ENCODE results near the gene LAG3.
A peak's percentile ranks its signal among the peaks of the same experiment; 100 is the strongest.

The LAG3 gene

GRCh38 chr12:6823182-6824084, 51.1 kb downstream of the LAG3 start:
- no peak overlapping the region for H3K4me3 ChIP-seq (ENCODE audit: low read depth, low read length)
- H3K27me3 ChIP-seq (ENCODE audit: insufficient read depth, low read depth, severe bottlenecking), result no peaks in the 10 kb centered on the region
- no peak for TF ChIP-seq CTCF (IDR thresholded peaks at IDR 0.05; ENCODE audit: low read depth, low read length)
- no peak overlapping the region for H3K27ac ChIP-seq
- DNase-seq, result peak; percentile 36
- H3K36me3 ChIP-seq, result peaks cover 22% of the 10 kb centered on the region
- H3K9me3 ChIP-seq (ENCODE audit: severe bottlenecking), result no peaks in the 10 kb centered on the region

- Histone ChIP-seq H3K9me3 (ENCODE audit: severe bottlenecking) (no peaks in the 10 kb centered on the region), H3K4me3 (ENCODE audit: low read depth, low read length) (no peak overlapping the region), H3K36me3 (peaks cover 28% of the 10 kb centered on the region), H3K27ac (no peak overlapping the region), H3K27me3 (ENCODE audit: insufficient read depth, low read depth, severe bottlenecking) (no peaks in the 10 kb centered on the region)
- no peak for TF ChIP-seq CTCF (IDR thresholded peaks at IDR 0.05; ENCODE audit: low read depth, low read length)
- no peak for DNase-seq
These were observed 51.9 kb downstream of the LAG3 start for GRCh38 chr12:6824085-6824775.

- Histone ChIP-seq H3K36me3 (peaks cover 29% of the 10 kb centered on the region), H3K27ac (peak overlapping the region; percentile 25), H3K9me3 (ENCODE audit: severe bottlenecking) (no peaks in the 10 kb centered on the region), H3K27me3 (ENCODE audit: insufficient read depth, low read depth, severe bottlenecking) (no peaks in the 10 kb centered on the region), H3K4me3 (ENCODE audit: low read depth, low read length) (no peak overlapping the region)
- TF ChIP-seq CTCF (IDR thresholded peaks at IDR 0.05; ENCODE audit: low read depth, low read length), result no peak
- DNase-seq, result no peak
These were observed 52.6 kb downstream of the LAG3 start for GRCh38 chr12:6824901-6825381.

- Histone ChIP-seq H3K9me3 (ENCODE audit: severe bottlenecking) (no peaks in the 10 kb centered on the region), H3K27ac (peak overlapping the region; percentile 25), H3K27me3 (ENCODE audit: insufficient read depth, low read depth, severe bottlenecking) (no peaks in the 10 kb centered on the region), H3K4me3 (ENCODE audit: low read depth, low read length) (no peak overlapping the region), H3K36me3 (peaks cover 34% of the 10 kb centered on the region)
- peak; percentile 93 for TF ChIP-seq CTCF (IDR thresholded peaks at IDR 0.05; ENCODE audit: low read depth, low read length)
- DNase-seq, result peak; percentile 93
These were observed 53.2 kb downstream of the LAG3 start for GRCh38 chr12:6825398-6826124.

GRCh38 chr12:6826125-6826733, 53.9 kb downstream of the LAG3 start:
- Histone ChIP-seq H3K9me3 (ENCODE audit: severe bottlenecking) (no peaks in the 10 kb centered on the region), H3K4me3 (ENCODE audit: low read depth, low read length) (no peak overlapping the region), H3K36me3 (peaks cover 40% of the 10 kb centered on the region), H3K27ac (peak overlapping the region; percentile 64), H3K27me3 (ENCODE audit: insufficient read depth, low read depth, severe bottlenecking) (no peaks in the 10 kb centered on the region)
- TF ChIP-seq CTCF (IDR thresholded peaks at IDR 0.05; ENCODE audit: low read depth, low read length), result no peak
- DNase-seq, result no peak

Measured in WERI-Rb-1 (cell line).